LNCaP clone FGC (cell line): ENCODE measurements around the gene SCYL1.

Source experiments
- DNase-seq: peaks from one replicate; pipeline ENCODE4 v3.0.0-alpha.2; 2011; ENCODE audit warnings: low read depth
- H3K4me3 ChIP-seq: 2 replicates; pipeline ENCODE4 v1.5.1; 2011; ENCODE audit warnings: mild to moderate bottlenecking, low read depth, low read length, control low read depth
- CTCF ChIP-seq: IDR thresholded peaks from 2 replicates; pipeline ENCODE4 v1.5.1; 2012; ENCODE audit warnings: mild to moderate bottlenecking; ENCODE audit not compliant: control insufficient read depth, insufficient read depth; ENCODE audit errors: extremely low read depth

The SCYL1 gene

DNA sequence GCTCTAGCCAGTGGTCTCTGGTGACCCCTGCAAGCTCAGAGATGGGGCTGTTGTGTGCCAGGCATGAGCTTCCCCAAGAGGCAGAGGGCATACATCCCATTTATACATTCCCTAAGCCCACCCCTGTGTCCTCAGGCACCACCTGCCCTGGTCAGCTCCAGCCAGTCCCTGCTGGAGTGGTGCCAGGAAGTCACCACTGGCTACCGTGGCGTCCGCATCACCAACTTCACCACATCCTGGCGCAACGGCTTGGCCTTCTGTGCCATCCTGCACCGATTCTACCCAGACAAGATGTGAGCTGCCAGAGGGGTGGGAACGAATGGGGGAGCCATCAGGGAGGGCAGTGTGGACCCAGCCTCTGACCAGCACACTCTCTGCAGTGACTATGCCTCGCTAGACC lies 59.2 kb downstream of the SCYL1 start:
- no peak for TF ChIP-seq CTCF
- H3K4me3 ChIP-seq, result no peak overlapping the region
- DNase-seq, result no peak

DNA sequence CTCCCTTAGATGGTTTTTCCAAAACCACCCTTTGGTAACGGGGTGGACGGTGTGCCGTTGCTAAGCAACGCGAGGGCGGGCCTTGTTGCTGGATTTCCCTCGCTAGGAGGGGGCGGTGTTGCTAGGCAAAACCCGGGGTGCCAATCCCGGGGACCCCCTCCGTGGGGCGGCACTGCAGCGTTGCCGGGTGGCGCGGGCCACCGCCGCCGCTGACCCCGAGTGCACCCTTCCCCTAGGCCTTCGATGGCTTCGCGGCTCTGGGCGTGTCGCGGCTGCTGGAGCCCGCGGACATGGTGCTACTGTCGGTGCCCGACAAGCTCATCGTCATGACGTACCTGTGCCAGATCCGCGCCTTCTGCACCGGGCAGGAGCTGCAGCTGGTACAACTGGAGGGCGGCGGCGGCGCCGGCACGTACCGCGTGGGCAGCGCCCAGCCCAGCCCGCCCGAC lies 59.9 kb downstream of the SCYL1 start:
- no peak for TF ChIP-seq CTCF
- H3K4me3 ChIP-seq, result no peak overlapping the region
- no peak for DNase-seq

DNA sequence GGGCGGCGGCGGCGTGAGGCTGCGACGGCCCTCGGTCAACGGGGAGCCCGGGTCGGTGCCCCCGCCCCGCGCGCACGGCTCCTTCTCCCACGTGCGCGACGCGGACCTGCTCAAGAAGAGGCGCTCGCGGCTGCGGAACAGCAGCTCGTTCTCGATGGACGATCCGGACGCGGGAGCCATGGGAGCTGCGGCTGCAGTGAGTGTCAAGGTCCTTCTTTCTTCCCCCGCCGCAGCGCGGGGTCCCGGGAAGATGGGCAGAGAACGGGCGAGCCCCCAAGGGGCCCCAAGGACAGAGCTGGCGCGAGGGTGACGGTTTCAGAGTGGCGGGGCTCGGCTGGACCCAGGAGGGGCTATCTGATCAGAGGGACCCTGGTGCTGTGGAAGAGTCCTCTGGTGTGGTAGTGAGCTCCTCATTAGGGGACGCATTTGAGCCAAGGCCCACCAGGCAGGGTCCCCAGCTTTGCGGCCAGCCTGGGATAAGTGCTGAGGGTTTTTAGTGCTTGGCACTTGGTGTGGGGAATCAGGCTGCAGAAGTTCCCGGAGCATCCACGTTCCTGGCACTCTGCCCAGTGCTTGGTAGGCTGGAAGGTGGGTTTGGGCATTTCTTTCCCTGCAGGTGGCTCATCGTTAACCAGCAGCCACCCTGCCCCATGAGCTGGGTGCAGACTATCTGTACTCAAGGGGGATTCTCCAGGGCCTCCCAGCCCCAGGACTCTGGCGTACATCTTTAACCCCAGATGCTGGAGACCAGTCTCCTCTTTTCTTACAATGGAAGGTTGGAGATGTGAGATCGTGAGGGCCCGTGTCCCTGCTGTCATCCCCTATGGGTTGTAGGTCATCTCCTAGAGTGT lies 60.7 kb downstream of the SCYL1 start:
- no peak for TF ChIP-seq CTCF
- no peak overlapping the region for H3K4me3 ChIP-seq
- no peak for DNase-seq

GRCh38 chr11:65586247-65586630 lies 61.4 kb downstream of the SCYL1 start:
- DNase-seq, result no peak
- TF ChIP-seq CTCF, result no peak
- no peak overlapping the region for H3K4me3 ChIP-seq

DNA sequence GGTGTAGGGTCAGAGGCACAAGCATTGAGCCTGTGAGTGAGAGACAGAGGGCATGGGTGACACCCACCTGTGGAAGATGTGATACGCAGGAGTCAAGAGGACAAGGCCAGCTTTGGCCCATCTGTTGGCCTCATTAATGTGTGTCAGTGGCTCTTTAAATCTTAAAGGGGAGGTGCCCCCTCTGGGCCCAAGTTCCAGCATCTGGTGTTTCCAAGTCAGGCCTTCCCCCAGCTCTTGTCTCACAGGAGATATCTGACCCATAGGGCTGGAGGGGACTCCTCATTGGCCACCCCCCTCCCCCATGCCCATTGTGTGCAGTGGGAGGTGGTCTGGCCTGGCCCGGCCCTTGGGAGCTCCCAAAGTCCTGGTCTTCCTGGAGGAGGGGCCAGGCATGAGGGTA lies 61.8 kb downstream of the SCYL1 start:
- DNase-seq, result no peak
- TF ChIP-seq CTCF, result no peak
- H3K4me3 ChIP-seq, result no peak overlapping the region
